SU-DHL-6 (cell line): ENCODE data around the gene FBLN2.

Experiments used
- CTCF ChIP-seq: fragments of 200-600 bp; sonication (generic); IDR thresholded peaks from one replicate; pipeline ENCODE4 v1.5.1; 2017; ENCODE audit warnings: antibody characterized with exemption, mild to moderate bottlenecking, low read length, moderate library complexity; ENCODE audit not compliant: insufficient read depth, poor library complexity, severe bottlenecking
- EZH2phosphoT487 ChIP-seq: fragments of 200-600 bp; sonication (generic), shearing (Covaris generic); conservative IDR thresholded peaks from 2 replicates; pipeline ENCODE4 v1.6.1; 2018; ENCODE audit warnings: mild to moderate bottlenecking, antibody characterized with exemption, low read length, moderate library complexity, mixed read lengths

DNA sequence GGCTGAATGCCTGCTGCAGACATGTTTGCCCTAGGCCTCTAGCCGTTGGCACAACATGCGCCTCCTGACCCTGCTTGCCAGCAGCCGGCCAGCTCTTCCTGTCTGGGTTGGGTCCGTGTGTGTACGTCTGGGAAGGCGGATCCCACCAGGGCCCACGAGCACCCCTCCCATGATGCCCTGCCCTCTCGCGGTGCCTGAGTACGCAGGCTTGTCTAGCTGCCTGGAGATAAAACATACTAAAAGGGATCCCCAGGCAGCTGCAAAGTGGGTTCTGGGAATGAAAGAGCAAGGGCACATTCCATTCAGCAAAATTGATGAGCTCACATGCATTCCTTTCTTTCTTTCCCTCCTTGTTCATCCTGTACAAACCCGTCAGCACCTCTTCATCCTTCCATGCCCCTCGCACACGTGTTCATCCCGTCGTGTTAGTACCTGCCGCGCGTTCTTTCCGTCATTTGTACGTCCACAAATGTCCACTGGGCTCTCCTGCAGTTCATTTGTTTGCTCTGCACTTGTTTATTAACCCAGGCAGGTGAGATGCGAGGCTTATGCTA lies 74.3 kb downstream of the FBLN2 start:
- TF ChIP-seq CTCF (no peak), EZH2phosphoT487 (no peak)
